Left lung (tissue), 10 donors: ENCODE measurements around the gene PRSS38. TPM values are rescaled to one million over a fixed set of nuclear protein-coding genes. Genes with fewer than 3 reads are reported as not detected.

Experiments
- ATAC-seq: fragments of 200-7000 bp; cut with Tn5 transposase; one replicate; pipeline ENCODE4 v1.9.1; 2020; ENCODE audit warnings: moderate library complexity
- DNase-seq, 4 donors: peaks; one replicate each; pipeline ENCODE4 v3.0.0-alpha.2; 2013 to 2020
- H3K27ac ChIP-seq, 2 donors: fragments of 200-600 bp; sonication (generic) in 1 of 2; one replicate each; pipeline versions ENCODE4 v1.5.0 to v1.8.0; 2020 to 2021
- H3K27me3 ChIP-seq, 2 donors: fragments of 200-600 bp; sonication (generic) in 1 of 2; one replicate each; pipeline versions ENCODE4 v1.5.0 to v1.8.0; 2020 to 2021
- H3K36me3 ChIP-seq, 2 donors: fragments of 200-600 bp; sonication (generic) in 1 of 2; one replicate each; pipeline versions ENCODE4 v1.5.0 to v1.8.0; 2020 to 2021
- H3K4me1 ChIP-seq, 2 donors: fragments of 200-600 bp; one replicate each; pipeline ENCODE4 v1.8.0; 2021
- H3K4me3 ChIP-seq, 2 donors: fragments of 200-600 bp; sonication (generic) in 1 of 2; one replicate each; pipeline versions ENCODE4 v1.5.0 to v1.8.0; 2020 to 2021; ENCODE audit warnings: mild to moderate bottlenecking in 1 of 2
- H3K9me3 ChIP-seq, 2 donors: fragments of 200-600 bp; sonication (generic) in 1 of 2; one replicate each; pipeline versions ENCODE4 v1.5.0 to v1.8.0; 2020 to 2021
- intact Hi-C, 2 donors: fragments of 100-400 bp; cut with DNase I; formaldehyde crosslinking; loops; one replicate each; pipeline versions ENCODE4 v1.11.2 to v1.14.2; 2022
- polyA plus RNA-seq, 6 donors: library from polyadenylated mRNA; unstranded; fragments of 120-200 nt; gene quantifications; one replicate each; pipeline ENCODE4 v1.2.1, GENCODE V29; 2013; ENCODE audit not compliant: insufficient read length in 6 of 6
- total RNA-seq, 2 donors: library from RNA; stranded (reverse); fragmentation: NEBNext Ultra II Directional; extraction: Animal tissue kit (Norgen Biotek cat#: 25700); gene quantifications; one replicate each; pipeline ENCODE4 v1.2.1, GENCODE V29; 2021
- TF ChIP-seq, protein P1 (sequence below), 2 donors: fragments of 200-600 bp; sonication (generic) in 1 of 2; IDR thresholded peaks; one replicate each; pipeline versions ENCODE4 v1.5.0 to v1.8.0; 2021; ENCODE audit warnings: antibody characterized with exemption in 2 of 2
- donor health status: DM: no; HTN: yes; CAD: no.
- donor health status: DM: no; HTN: no; CAD: no.

The PRSS38 gene
- total and polyA plus RNA-seq, 8 donors = not detected

DNA sequence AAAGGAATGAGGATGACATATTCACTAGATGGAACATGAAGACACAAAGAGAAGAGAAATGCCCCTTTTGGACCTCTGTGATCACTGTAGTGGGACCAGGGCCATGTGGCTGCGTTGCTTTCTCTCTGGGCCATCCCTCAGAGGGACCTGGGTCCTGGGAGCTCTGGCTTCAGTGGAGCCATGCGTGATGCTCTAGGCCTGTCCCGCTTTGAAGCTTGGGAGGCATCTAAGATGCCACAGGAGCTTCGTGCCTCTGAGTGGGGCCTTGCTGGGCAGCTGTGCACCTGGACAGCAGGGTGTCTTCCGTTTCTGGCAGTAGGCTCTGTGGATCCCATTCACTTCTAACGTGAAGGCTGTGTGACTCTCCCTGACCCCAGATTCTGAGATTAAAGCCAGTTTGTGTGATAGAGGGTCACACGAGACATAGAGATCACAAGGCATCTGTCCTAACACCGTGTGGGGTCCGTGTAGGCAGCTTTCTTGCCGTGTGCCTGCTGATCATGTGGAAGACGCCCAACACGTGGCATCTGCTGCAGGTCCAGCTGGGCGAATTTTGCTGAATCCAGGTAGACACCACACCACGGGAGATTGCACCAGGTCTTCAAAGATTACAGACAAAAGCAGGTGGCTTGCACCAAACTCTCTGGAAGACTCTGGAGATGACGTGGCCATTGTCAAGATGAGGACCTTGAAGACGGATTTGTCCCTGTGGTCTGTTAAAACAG lies 17.2 kb upstream of the PRSS38 start:
- Histone ChIP-seq H3K4me1 (peaks cover 0 to 6% of the 10 kb centered on the region in 2 donors), H3K4me3 (no peak overlapping the region), H3K9me3 (no peaks in the 10 kb centered on the region), H3K27me3 (peaks cover 0 to 19% of the 10 kb centered on the region in 2 donors), H3K36me3 (no peaks in the 10 kb centered on the region), H3K27ac (no peak overlapping the region)
- TF ChIP-seq, protein P1, sequence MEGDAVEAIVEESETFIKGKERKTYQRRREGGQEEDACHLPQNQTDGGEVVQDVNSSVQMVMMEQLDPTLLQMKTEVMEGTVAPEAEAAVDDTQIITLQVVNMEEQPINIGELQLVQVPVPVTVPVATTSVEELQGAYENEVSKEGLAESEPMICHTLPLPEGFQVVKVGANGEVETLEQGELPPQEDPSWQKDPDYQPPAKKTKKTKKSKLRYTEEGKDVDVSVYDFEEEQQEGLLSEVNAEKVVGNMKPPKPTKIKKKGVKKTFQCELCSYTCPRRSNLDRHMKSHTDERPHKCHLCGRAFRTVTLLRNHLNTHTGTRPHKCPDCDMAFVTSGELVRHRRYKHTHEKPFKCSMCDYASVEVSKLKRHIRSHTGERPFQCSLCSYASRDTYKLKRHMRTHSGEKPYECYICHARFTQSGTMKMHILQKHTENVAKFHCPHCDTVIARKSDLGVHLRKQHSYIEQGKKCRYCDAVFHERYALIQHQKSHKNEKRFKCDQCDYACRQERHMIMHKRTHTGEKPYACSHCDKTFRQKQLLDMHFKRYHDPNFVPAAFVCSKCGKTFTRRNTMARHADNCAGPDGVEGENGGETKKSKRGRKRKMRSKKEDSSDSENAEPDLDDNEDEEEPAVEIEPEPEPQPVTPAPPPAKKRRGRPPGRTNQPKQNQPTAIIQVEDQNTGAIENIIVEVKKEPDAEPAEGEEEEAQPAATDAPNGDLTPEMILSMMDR (IDR thresholded peaks at IDR 0.05) = no peak
- peak in 1 of 4 donors; percentile 48 for DNase-seq
- ATAC-seq = no peak
- intact Hi-C loops = no loop called here

- ATAC-seq = no peak
- no peak overlapping the region for H3K4me3 ChIP-seq
- no peaks in the 10 kb centered on the region for H3K36me3 ChIP-seq
- H3K9me3 ChIP-seq = peaks cover 0 to 2% of the 10 kb centered on the region in 2 donors
- no peak for DNase-seq
- no peaks in the 10 kb centered on the region for H3K4me1 ChIP-seq
- peaks cover 0 to 14% of the 10 kb centered on the region in 2 donors for H3K27me3 ChIP-seq
- TF ChIP-seq, protein P1 (IDR thresholded peaks at IDR 0.05) = no peak
- H3K27ac ChIP-seq = no peak overlapping the region
- intact Hi-C loops = no loop called here
These were observed 15.7 kb upstream of the PRSS38 start for GRCh38 chr1:227799756-227800155.

DNA sequence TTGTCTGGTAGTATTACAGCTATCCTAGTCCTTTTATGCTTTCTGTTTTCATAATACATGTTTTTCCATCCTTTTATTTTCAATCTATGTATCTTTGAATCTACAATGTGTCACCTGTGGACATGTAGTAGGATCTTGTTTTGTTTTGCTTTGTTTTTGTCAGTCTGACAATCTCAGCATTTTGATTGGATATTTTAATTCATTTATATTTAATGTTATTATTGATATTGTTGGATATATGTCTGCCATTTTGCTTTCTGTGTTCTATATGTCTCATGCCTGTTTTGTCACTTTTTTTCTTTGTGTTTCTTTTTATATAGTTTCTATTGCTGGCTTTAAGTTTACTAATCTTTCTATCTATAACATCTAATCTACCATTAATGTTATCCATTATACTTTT lies 11.5 kb upstream of the PRSS38 start:
- H3K27me3 ChIP-seq = peaks cover 0 to 4% of the 10 kb centered on the region in 2 donors
- intact Hi-C loops = no loop called here
- no peak for ATAC-seq

DNA sequence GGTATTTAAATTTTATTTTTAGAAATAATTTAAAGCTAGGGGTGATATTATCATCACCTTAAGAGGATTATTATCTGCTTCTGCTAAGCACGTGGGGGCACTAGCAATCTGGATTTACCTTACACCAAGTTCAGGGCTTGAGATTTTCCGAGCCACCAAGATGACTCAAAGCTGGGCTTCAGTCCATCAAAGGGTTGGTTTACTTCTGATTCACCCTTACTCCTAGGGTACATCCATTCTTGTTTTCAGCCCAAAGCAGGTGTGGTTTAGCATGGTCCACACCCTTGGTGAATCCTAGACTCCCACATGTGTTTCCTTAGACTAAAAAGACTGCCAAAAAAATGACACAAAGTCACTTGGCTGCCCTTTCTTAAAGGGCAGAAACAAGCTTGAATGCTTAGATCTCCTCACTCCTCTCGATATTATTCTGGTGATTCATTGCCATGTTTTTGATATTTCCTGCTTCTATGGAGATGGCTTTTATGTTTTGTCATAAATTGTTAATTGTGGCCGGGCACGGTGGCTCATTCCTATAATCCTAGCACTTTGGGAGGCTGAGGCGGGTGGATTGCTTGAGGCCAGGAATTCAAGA lies 9.8 kb upstream of the PRSS38 start:
- TF ChIP-seq, protein P1 (IDR thresholded peaks at IDR 0.05) = no peak
- ATAC-seq = peak; percentile 36
- intact Hi-C loops = no loop called here
- Histone ChIP-seq H3K27me3 (peaks cover 0 to 4% of the 10 kb centered on the region in 2 donors), H3K4me3 (no peak overlapping the region), H3K4me1 (no peaks in the 10 kb centered on the region), H3K36me3 (no peaks in the 10 kb centered on the region), H3K9me3 (peaks cover 0 to 5% of the 10 kb centered on the region in 2 donors), H3K27ac (no peak overlapping the region)
- DNase-seq = no peak

More for the DNA sequence above, 11.5 kb upstream of the PRSS38 start:
- TF ChIP-seq, protein P1 (IDR thresholded peaks at IDR 0.05) = no peak
- H3K4me1 ChIP-seq = no peaks in the 10 kb centered on the region
- no peak overlapping the region for H3K27ac ChIP-seq
- peaks cover 0 to 5% of the 10 kb centered on the region in 2 donors for H3K9me3 ChIP-seq
- no peak for DNase-seq
- no peak overlapping the region for H3K4me3 ChIP-seq
- no peaks in the 10 kb centered on the region for H3K36me3 ChIP-seq

DNA sequence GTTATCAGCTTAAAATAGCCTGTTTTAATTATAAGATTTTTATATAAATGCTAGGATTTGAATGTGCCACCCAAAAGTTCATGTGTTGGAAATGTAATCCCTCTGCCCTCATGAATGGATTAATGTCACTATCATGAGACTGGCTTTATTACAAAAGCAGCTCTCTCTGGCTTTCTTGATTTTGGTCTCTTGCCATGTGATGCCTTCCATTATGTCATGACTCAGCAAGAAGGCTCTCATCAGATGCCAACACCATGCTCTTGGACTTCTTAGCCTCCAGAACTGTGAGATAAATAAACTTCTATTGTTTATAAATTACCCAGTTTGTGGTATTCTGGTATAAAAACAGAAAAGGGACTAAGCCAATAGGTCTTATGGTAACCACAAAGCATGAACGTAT lies 6.9 kb upstream of the PRSS38 start:
- no peak overlapping the region for H3K4me3 ChIP-seq
- ATAC-seq (no peak), DNase-seq (no peak)
- H3K36me3 ChIP-seq = no peaks in the 10 kb centered on the region
- peaks cover 0 to 4% of the 10 kb centered on the region in 2 donors for H3K27me3 ChIP-seq
- intact Hi-C loops = no loop called here
- peaks cover 0 to 15% of the 10 kb centered on the region in 2 donors for H3K9me3 ChIP-seq
- no peak overlapping the region for H3K27ac ChIP-seq
- TF ChIP-seq, protein P1 (IDR thresholded peaks at IDR 0.05) = no peak
- no peaks in the 10 kb centered on the region for H3K4me1 ChIP-seq
